Measurements from ENCODE around the gene CCNB3.

CCNB3 gene

GRCh38 chrX:50204364-50204899 is at the start of gene CCNB3:
Gene CCNB3, plus strand, starts transcription at chrX:50204765. Its CDS starts 80,399 bp downstream, at chrX:50285164.
- H3K4me3 ChIP-seq (ENCODE audit: low read length), result peak within 1 kb of the TSS; percentile 45
- H3K27me3 ChIP-seq (ENCODE audit: control insufficient read depth, insufficient read depth, low read length), result no peaks in the 10 kb centered on the region
- H3K4me1 ChIP-seq (ENCODE audit: control insufficient read depth, insufficient read depth, low read length), result no peaks in the 10 kb centered on the region
- H3K9ac ChIP-seq (ENCODE audit: low read length), result no peak within 1 kb of the TSS
- H3K36me3 ChIP-seq (ENCODE audit: control insufficient read depth, insufficient read depth, low read length), result no peaks in the 10 kb centered on the region
- no peak within 1 kb of the TSS for H3K27ac ChIP-seq (ENCODE audit: low read depth, low read length)

- Histone ChIP-seq H3K36me3 (ENCODE audit: control insufficient read depth, insufficient read depth, low read length) (no peaks in the 10 kb centered on the region), H3K4me3 (ENCODE audit: low read length) (no peak overlapping the region), H3K4me1 (ENCODE audit: control insufficient read depth, insufficient read depth, low read length) (no peaks in the 10 kb centered on the region), H3K27ac (ENCODE audit: low read depth, low read length) (no peak overlapping the region), H3K9ac (ENCODE audit: low read length) (no peak overlapping the region), H3K27me3 (ENCODE audit: control insufficient read depth, insufficient read depth, low read length) (no peaks in the 10 kb centered on the region)
These were observed 46.9 kb upstream of the CCNB3 start for GRCh38 chrX:50157545-50158135.

GRCh38 chrX:50158593-50158992 is 46.0 kb upstream of the CCNB3 start:
- no peaks in the 10 kb centered on the region for H3K36me3 ChIP-seq (ENCODE audit: control insufficient read depth, insufficient read depth, low read length)
- no peaks in the 10 kb centered on the region for H3K27me3 ChIP-seq (ENCODE audit: control insufficient read depth, insufficient read depth, low read length)
- H3K4me1 ChIP-seq (ENCODE audit: control insufficient read depth, insufficient read depth, low read length), result no peaks in the 10 kb centered on the region
- no peak overlapping the region for H3K4me3 ChIP-seq (ENCODE audit: low read length)
- H3K27ac ChIP-seq (ENCODE audit: low read depth, low read length), result no peak overlapping the region
- H3K9ac ChIP-seq (ENCODE audit: low read length), result no peak overlapping the region

GRCh38 chrX:50161127-50161526 is 43.4 kb upstream of the CCNB3 start:
- Histone ChIP-seq H3K9ac (ENCODE audit: low read length) (no peak overlapping the region), H3K27ac (ENCODE audit: low read depth, low read length) (no peak overlapping the region), H3K27me3 (ENCODE audit: control insufficient read depth, insufficient read depth, low read length) (no peaks in the 10 kb centered on the region), H3K4me1 (ENCODE audit: control insufficient read depth, insufficient read depth, low read length) (no peaks in the 10 kb centered on the region), H3K36me3 (ENCODE audit: control insufficient read depth, insufficient read depth, low read length) (no peaks in the 10 kb centered on the region), H3K4me3 (ENCODE audit: low read length) (no peak overlapping the region)

GRCh38 chrX:50165727-50166126 is 38.8 kb upstream of the CCNB3 start:
- H3K4me3 ChIP-seq (ENCODE audit: low read length), result no peak overlapping the region
- no peak overlapping the region for H3K9ac ChIP-seq (ENCODE audit: low read length)
- H3K27me3 ChIP-seq (ENCODE audit: control insufficient read depth, insufficient read depth, low read length), result no peaks in the 10 kb centered on the region
- H3K27ac ChIP-seq (ENCODE audit: low read depth, low read length), result no peak overlapping the region
- H3K36me3 ChIP-seq (ENCODE audit: control insufficient read depth, insufficient read depth, low read length), result no peaks in the 10 kb centered on the region
- no peaks in the 10 kb centered on the region for H3K4me1 ChIP-seq (ENCODE audit: control insufficient read depth, insufficient read depth, low read length)

GRCh38 chrX:50167366-50167765 is 37.2 kb upstream of the CCNB3 start:
- H3K36me3 ChIP-seq (ENCODE audit: control insufficient read depth, insufficient read depth, low read length), result no peaks in the 10 kb centered on the region
- H3K4me3 ChIP-seq (ENCODE audit: low read length), result no peak overlapping the region
- no peak overlapping the region for H3K27ac ChIP-seq (ENCODE audit: low read depth, low read length)
- H3K4me1 ChIP-seq (ENCODE audit: control insufficient read depth, insufficient read depth, low read length), result no peaks in the 10 kb centered on the region
- no peak overlapping the region for H3K9ac ChIP-seq (ENCODE audit: low read length)
- H3K27me3 ChIP-seq (ENCODE audit: control insufficient read depth, insufficient read depth, low read length), result no peaks in the 10 kb centered on the region

- H3K27me3 ChIP-seq (ENCODE audit: control insufficient read depth, insufficient read depth, low read length), result no peaks in the 10 kb centered on the region
- H3K4me1 ChIP-seq (ENCODE audit: control insufficient read depth, insufficient read depth, low read length), result no peaks in the 10 kb centered on the region
- no peak overlapping the region for H3K27ac ChIP-seq (ENCODE audit: low read depth, low read length)
- no peak overlapping the region for H3K4me3 ChIP-seq (ENCODE audit: low read length)
- no peak overlapping the region for H3K9ac ChIP-seq (ENCODE audit: low read length)
- H3K36me3 ChIP-seq (ENCODE audit: control insufficient read depth, insufficient read depth, low read length), result no peaks in the 10 kb centered on the region
These were observed 36.3 kb upstream of the CCNB3 start for GRCh38 chrX:50168241-50168687.

GRCh38 chrX:50169717-50170116 is 34.8 kb upstream of the CCNB3 start:
- Histone ChIP-seq H3K9ac (ENCODE audit: low read length) (no peak overlapping the region), H3K27ac (ENCODE audit: low read depth, low read length) (no peak overlapping the region), H3K27me3 (ENCODE audit: control insufficient read depth, insufficient read depth, low read length) (no peaks in the 10 kb centered on the region), H3K36me3 (ENCODE audit: control insufficient read depth, insufficient read depth, low read length) (no peaks in the 10 kb centered on the region), H3K4me1 (ENCODE audit: control insufficient read depth, insufficient read depth, low read length) (no peaks in the 10 kb centered on the region), H3K4me3 (ENCODE audit: low read length) (no peak overlapping the region)

- no peaks in the 10 kb centered on the region for H3K4me1 ChIP-seq (ENCODE audit: control insufficient read depth, insufficient read depth, low read length)
- H3K9ac ChIP-seq (ENCODE audit: low read length), result no peak overlapping the region
- no peak overlapping the region for H3K27ac ChIP-seq (ENCODE audit: low read depth, low read length)
- H3K36me3 ChIP-seq (ENCODE audit: control insufficient read depth, insufficient read depth, low read length), result no peaks in the 10 kb centered on the region
- no peaks in the 10 kb centered on the region for H3K27me3 ChIP-seq (ENCODE audit: control insufficient read depth, insufficient read depth, low read length)
- H3K4me3 ChIP-seq (ENCODE audit: low read length), result no peak overlapping the region
These were observed 24.3 kb upstream of the CCNB3 start for GRCh38 chrX:50180073-50180940.

GRCh38 chrX:50183891-50184290 is 20.7 kb upstream of the CCNB3 start:
- Histone ChIP-seq H3K9ac (ENCODE audit: low read length) (no peak overlapping the region), H3K4me3 (ENCODE audit: low read length) (no peak overlapping the region), H3K4me1 (ENCODE audit: control insufficient read depth, insufficient read depth, low read length) (peaks cover 6% of the 10 kb centered on the region), H3K27me3 (ENCODE audit: control insufficient read depth, insufficient read depth, low read length) (peaks cover 2% of the 10 kb centered on the region), H3K36me3 (ENCODE audit: control insufficient read depth, insufficient read depth, low read length) (no peaks in the 10 kb centered on the region), H3K27ac (ENCODE audit: low read depth, low read length) (no peak overlapping the region)

GRCh38 chrX:50188859-50189600 is 15.5 kb upstream of the CCNB3 start:
- H3K36me3 ChIP-seq (ENCODE audit: control insufficient read depth, insufficient read depth, low read length), result no peaks in the 10 kb centered on the region
- H3K27ac ChIP-seq (ENCODE audit: low read depth, low read length), result peak overlapping the region; percentile 30
- H3K9ac ChIP-seq (ENCODE audit: low read length), result no peak overlapping the region
- no peak overlapping the region for H3K4me3 ChIP-seq (ENCODE audit: low read length)
- peaks cover 2% of the 10 kb centered on the region for H3K27me3 ChIP-seq (ENCODE audit: control insufficient read depth, insufficient read depth, low read length)
- H3K4me1 ChIP-seq (ENCODE audit: control insufficient read depth, insufficient read depth, low read length), result peaks cover 6% of the 10 kb centered on the region

GRCh38 chrX:50198348-50198747 is 6.2 kb upstream of the CCNB3 start:
- Histone ChIP-seq H3K4me1 (ENCODE audit: control insufficient read depth, insufficient read depth, low read length) (no peaks in the 10 kb centered on the region), H3K27ac (ENCODE audit: low read depth, low read length) (no peak overlapping the region), H3K9ac (ENCODE audit: low read length) (no peak overlapping the region), H3K27me3 (ENCODE audit: control insufficient read depth, insufficient read depth, low read length) (no peaks in the 10 kb centered on the region), H3K36me3 (ENCODE audit: control insufficient read depth, insufficient read depth, low read length) (no peaks in the 10 kb centered on the region), H3K4me3 (ENCODE audit: low read length) (no peak overlapping the region)

All from rectal smooth muscle tissue (tissue), 1 donor.